HG02623 (cell line): Measurements from ENCODE around the gene VSIG2.

ENCODE experiments used
- ATAC-seq: cut with Tn5 transposase; IDR thresholded peaks from one replicate; pipeline ENCODE4 v1.9.1; 2021; ENCODE audit warnings: moderate library complexity; ENCODE audit not compliant: unreplicated experiment

The VSIG2 gene

GRCh38 chr11:124749912-124750311 lies 2.1 kb downstream of the VSIG2 start:
- no peak for ATAC-seq

- no peak for ATAC-seq
These were observed 3.3 kb downstream of the VSIG2 start for GRCh38 chr11:124748481-124749343.

GRCh38 chr11:124748100-124748418 lies 4.0 kb downstream of the VSIG2 start:
- no peak for ATAC-seq

GRCh38 chr11:124747406-124748099 lies 4.5 kb downstream of the VSIG2 start:
- no peak for ATAC-seq

- peak; percentile 90 for ATAC-seq
These were observed 5.3 kb downstream of the VSIG2 start for GRCh38 chr11:124746621-124747243.

GRCh38 chr11:124745835-124746620 lies 6.0 kb downstream of the VSIG2 start:
- peak; percentile 12 for ATAC-seq

- ATAC-seq: no peak
These were observed 6.7 kb downstream of the VSIG2 start for GRCh38 chr11:124745270-124745834.

GRCh38 chr11:124743050-124743449 lies 9.0 kb downstream of the VSIG2 start:
- ATAC-seq: no peak

- ATAC-seq: no peak
These were observed 9.5 kb downstream of the VSIG2 start for GRCh38 chr11:124742555-124742954.

- ATAC-seq: no peak
These were observed 11.7 kb downstream of the VSIG2 start for GRCh38 chr11:124740277-124740882.

- peak; percentile 100 for ATAC-seq
These were observed 12.4 kb downstream of the VSIG2 start, which contains the start of gene NRGN for GRCh38 chr11:124739479-124740276. Gene NRGN (plus strand): TSS chr11:124739942. CDS start chr11:124740085, 143 bp downstream.

GRCh38 chr11:124738713-124739478 lies 13.2 kb downstream of the VSIG2 start:
- ATAC-seq: no peak

- ATAC-seq: no peak
These were observed 14.3 kb downstream of the VSIG2 start for GRCh38 chr11:124737638-124738305.

GRCh38 chr11:124736736-124737135 lies 15.3 kb downstream of the VSIG2 start:
- no peak for ATAC-seq

GRCh38 chr11:124732230-124732629 lies 19.8 kb downstream of the VSIG2 start:
- ATAC-seq: no peak

- ATAC-seq: no peak
These were observed 22.5 kb downstream of the VSIG2 start for GRCh38 chr11:124729571-124729970.

- no peak for ATAC-seq
These were observed 23.9 kb downstream of the VSIG2 start for GRCh38 chr11:124728134-124728533.

GRCh38 chr11:124727474-124727873 lies 24.6 kb downstream of the VSIG2 start:
- ATAC-seq: no peak
